Measurements from ENCODE around the gene REM2. TPM values are rescaled to one million over a fixed set of nuclear protein-coding genes. Genes with fewer than 3 reads are reported as not detected.

REM2 gene
- total RNA-seq, 1 experiment from 2014 or later: 1.2 TPM

GRCh38 chr14:22890416-22890815 is 7.4 kb downstream of the REM2 start:
- Histone ChIP-seq H3K27me3 (ENCODE audit: insufficient read depth, low read length) (peaks cover 3% of the 10 kb centered on the region; the same call in 1 of the 2 replicates), H3K23ac (ENCODE audit: insufficient read length, low read depth, low read length) (no peak overlapping the region), H3K27ac (ENCODE audit: insufficient read length, low read depth, low read length) (no peak overlapping the region), H2AK5ac (ENCODE audit: insufficient read length, low read length) (no peak overlapping the region), H2BK12ac (ENCODE audit: insufficient read length, low read depth, low read length) (no peak overlapping the region), H2BK15ac (ENCODE audit: low read depth, low read length) (no peak overlapping the region), H3K9me3 (ENCODE audit: control insufficient read depth, low read depth, low read length) (no peaks in the 10 kb centered on the region), H3K4me2 (ENCODE audit: insufficient read depth, insufficient read length, low read length) (no peak overlapping the region), H3K56ac (ENCODE audit: insufficient read length, low read depth, low read length) (no peak overlapping the region), H3K79me2 (ENCODE audit: insufficient read depth, low read length) (no peaks in the 10 kb centered on the region), H4K91ac (ENCODE audit: insufficient read length, low read depth, low read length) (no peak overlapping the region), H3K4ac (ENCODE audit: low read depth, low read length) (no peak overlapping the region), H2AFZ (ENCODE audit: low read length) (no peak overlapping the region), H2BK5ac (ENCODE audit: insufficient read length, low read length) (no peak overlapping the region), H2BK120ac (ENCODE audit: low read depth, low read length, poor library complexity, severe bottlenecking) (no peak overlapping the region), H3K9ac (ENCODE audit: extremely low read depth, insufficient read length, low read length) (no peak overlapping the region), H3K14ac (ENCODE audit: insufficient read depth, low read length) (no peak overlapping the region), H3K18ac (ENCODE audit: insufficient read length, low read depth, low read length) (no peak overlapping the region), H3K4me1 (ENCODE audit: insufficient read depth, low read length) (no peaks in the 10 kb centered on the region; the same call in 1 of the 2 replicates), H2BK20ac (ENCODE audit: low read depth, low read length, poor library complexity, severe bottlenecking) (no peak overlapping the region), H3T11ph (ENCODE audit: low read length) (no peak overlapping the region), H3K23me2 (ENCODE audit: insufficient read length, low read depth, low read length, poor library complexity, severe bottlenecking) (peaks cover 7% of the 10 kb centered on the region), H4K8ac (replicated peaks; ENCODE audit: insufficient read length, low read depth, low read length) (no peak overlapping the region), H4K5ac (ENCODE audit: insufficient read length, low read depth, low read length) (no peak overlapping the region), H3K79me1 (ENCODE audit: insufficient read depth, low read depth, low read length, poor library complexity, severe bottlenecking) (no peaks in the 10 kb centered on the region), H4K20me1 (ENCODE audit: control insufficient read depth, insufficient read depth, insufficient read length) (no peaks in the 10 kb centered on the region)
- TF ChIP-seq CTCF (conservative IDR thresholded peaks at IDR 0.05): no peak
- Mint-ChIP-seq H3K36me3 (ENCODE audit: insufficient read depth in 1 of 3, low read depth in 3 of 3) (peaks cover 0 to 7% (median 6%) of the 10 kb centered on the region in 3 experiments; a peak in 3 of 7 replicates), H3K27me3 (ENCODE audit: low read depth) (peaks cover 23% of the 10 kb centered on the region), H3K4me1 (peaks cover 16 to 24% of the 10 kb centered on the region in 2 experiments), H3K4me3 (no peak overlapping the region), H3K27ac (no peak overlapping the region), H3K9me3 (no peaks in the 10 kb centered on the region; a peak in 1 of 5 replicates)
- no CpG with 5 or more reads among the region's 1 CpG for WGBS (ENCODE audit: extremely low coverage, insufficient read length, low lambda C conversion rate)
- no peak for DNase-seq
